Spleen (tissue), 11 donors: ENCODE measurements around the gene ESR2. TPM values are rescaled to one million over a fixed set of nuclear protein-coding genes. Genes with fewer than 3 reads are reported as not detected.

Source experiments
- DNase-seq: peaks from one replicate; pipeline ENCODE4 v3.0.0-alpha.2; 2020
- H3K27ac ChIP-seq, 8 donors: fragments of 200-600 bp; sonication (generic) in 7 of 8; 1 replicate in 4 of 8; 2 replicates in 4 of 8; pipeline versions ENCODE4 v1.5.0 to v1.8.0; 2016 to 2021; ENCODE audit warnings: inconsistent platforms in 4 of 8, mild to moderate bottlenecking in 4 of 8, moderate library complexity in 1 of 8
- H3K27me3 ChIP-seq, 7 donors: fragments of 200-600 bp; sonication (generic) in 6 of 7; replicated peaks in 1 of 7; 1 replicate in 4 of 7; 2 replicates in 3 of 7; pipeline versions ENCODE4 v1.5.0 to v1.8.0; 2016 to 2021; ENCODE audit warnings: inconsistent platforms in 3 of 7, mild to moderate bottlenecking in 1 of 7
- H3K36me3 ChIP-seq, 6 donors: fragments of 200-600 bp; sonication (generic) in 5 of 6; 1 replicate in 4 of 6; 2 replicates in 2 of 6; pipeline versions ENCODE4 v1.5.0 to v1.8.0; 2016 to 2021; ENCODE audit warnings: inconsistent platforms in 2 of 6
- H3K4me1 ChIP-seq, 6 donors: fragments of 200-600 bp; sonication (generic) in 5 of 6; 1 replicate in 3 of 6; 2 replicates in 3 of 6; pipeline versions ENCODE4 v1.5.0 to v1.8.0; 2016 to 2021; ENCODE audit warnings: inconsistent platforms in 3 of 6
- H3K4me3 ChIP-seq, 8 donors: fragments of 200-600 bp; sonication (generic) in 7 of 8; 1 replicate in 4 of 8; 2 replicates in 4 of 8; pipeline versions ENCODE4 v1.5.0 to v1.8.0; 2016 to 2021; ENCODE audit warnings: inconsistent platforms in 4 of 8, mild to moderate bottlenecking in 4 of 8, moderate library complexity in 2 of 8
- H3K9me3 ChIP-seq, 8 donors: fragments of 200-600 bp; sonication (generic) in 7 of 8; 1 replicate in 4 of 8; 2 replicates in 4 of 8; pipeline versions ENCODE4 v1.5.0 to v1.8.0; 2016 to 2021; ENCODE audit warnings: inconsistent platforms in 4 of 8
- CTCF ChIP-seq, 11 experiments: fragments of 200-600 bp in 7 of 11; fragments of 450-650 bp in 4 of 11; sonication (generic) in 4 of 11; IDR thresholded peaks in 8 of 11; conservative IDR thresholded peaks in 3 of 11; 1 replicate in 7 of 11; 2 replicates in 4 of 11; pipeline versions ENCODE4 v1.4.0 to v1.8.0; 2016 to 2021; ENCODE audit warnings: antibody characterized with exemption in 11 of 11, inconsistent platforms in 4 of 11, mild to moderate bottlenecking in 1 of 11
- POLR2A ChIP-seq, 3 donors: fragments of 450-650 bp; IDR thresholded peaks; one replicate each; pipeline ENCODE4 v1.5.1; 2017; ENCODE audit warnings: antibody characterized with exemption in 3 of 3, mild to moderate bottlenecking in 1 of 3
- POLR2AphosphoS5 ChIP-seq, 3 donors: sonication (generic); formaldehyde crosslinking; IDR thresholded peaks; one replicate each; pipeline ENCODE4 v1.5.1; 2017; ENCODE audit warnings: antibody characterized with exemption in 3 of 3
- WGBS, 5 donors: extraction: QIAGEN DNeasy Blood & Tissue Kit in 3 of 5; methylation state at CpG; one replicate each; pipeline versions ENCODE4 v1.1.5 to v1.1.7; 2013 to 2018; 5-methylcytosine and 5-hydroxymethylcytosine counted together
- intact Hi-C: fragments of 100-400 bp; cut with DNase I; formaldehyde crosslinking; loops from one replicate; pipeline ENCODE4 v1.15.0; 2023; ENCODE audit warnings: low total_unique reads
- polyA plus RNA-seq, 3 donors: library from polyadenylated mRNA; stranded (reverse); fragments of 200-250 nt; gene quantifications; one replicate each; pipeline ENCODE4 v1.2.1, GENCODE V29; 2013
- total RNA-seq, 7 donors: library from RNA; depleted of rRNA in 3 of 7; stranded (reverse); fragments of >200 nt in 3 of 7; fragmentation: NEBNext Ultra II Directional in 4 of 7; extraction: Animal tissue kit (Norgen Biotek cat#: 25700) in 4 of 7; gene quantifications; one replicate each; pipeline versions ENCODE4 v1.1.0 to v1.2.1, GENCODE V29; 2016 to 2021
- donor health status: healthy with polysubstance abuse.
- donor health status: DM: no; HTN: no; CAD: no; lungs with moderate emphysema.
- donor health status: DM: no; HTN: no; CAD: no.
- donor health status: Bipolar disorder and iron deficiency.
- donor health status: healthy.
- donor health status: DM: no; HTN: no; CAD: no.
- donor health status: DM: yes; HTN: yes; CAD: no.

Gene ESR2
- total and polyA plus RNA-seq, 10 donors = 0.93 to 9.0 (median 3.8) TPM

DNA sequence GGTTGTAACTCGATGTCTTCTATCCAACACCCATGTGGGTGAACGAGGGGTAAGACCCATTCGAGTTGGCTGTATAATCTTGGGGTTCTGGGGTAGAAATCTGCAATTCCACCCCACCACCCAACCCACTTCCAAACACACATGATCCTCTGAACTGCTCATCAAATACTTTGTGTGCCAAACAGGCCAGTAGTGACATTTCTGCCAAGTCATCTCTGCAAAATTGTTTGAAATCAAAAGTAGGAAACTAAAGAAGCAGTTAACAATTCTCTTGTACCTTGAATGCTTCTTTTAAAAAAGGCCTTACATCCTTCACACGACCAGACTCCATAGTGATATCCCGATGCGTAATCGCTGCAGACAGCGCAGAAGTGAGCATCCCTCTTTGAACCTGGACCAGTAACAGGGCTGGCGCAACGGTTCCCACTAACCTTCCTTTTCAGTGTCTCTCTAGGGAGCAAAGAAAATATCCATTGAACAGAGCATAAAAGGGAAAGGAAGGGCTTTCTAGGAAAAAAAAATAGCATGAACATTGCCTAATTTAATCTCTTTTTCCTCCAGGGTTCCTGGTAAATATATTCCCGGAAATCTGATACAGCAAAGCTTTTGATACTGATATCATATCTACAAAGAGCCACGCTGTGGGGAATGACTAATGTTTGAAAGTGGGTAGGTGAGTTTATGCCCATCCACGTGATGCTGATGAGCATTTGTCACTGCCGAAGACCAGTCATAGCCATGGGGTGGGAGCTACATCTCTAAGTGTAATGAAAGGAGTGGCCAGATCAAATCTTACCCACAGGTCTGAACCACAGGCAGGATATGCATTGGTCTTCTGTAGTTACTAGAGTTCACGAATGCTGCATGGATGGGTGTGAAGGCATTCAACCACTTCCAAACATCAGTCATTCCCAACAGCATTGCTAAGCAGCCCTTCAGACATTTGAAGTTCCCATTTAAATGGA lies 14.2 kb downstream of the ESR2 start:
- H3K27ac ChIP-seq = no peak overlapping the region
- peaks cover 0 to 11% (median 2%) of the 10 kb centered on the region in 6 donors for H3K4me1 ChIP-seq
- no peaks in the 10 kb centered on the region for H3K36me3 ChIP-seq
- TF ChIP-seq POLR2A (IDR thresholded peaks at IDR 0.05) (no peak), POLR2AphosphoS5 (IDR thresholded peaks at IDR 0.05) (no peak), CTCF (IDR thresholded peaks at IDR 0.05 in 8 of 11, conservative IDR thresholded peaks at IDR 0.05 in 3 of 11) (no peak)
- H3K27me3 ChIP-seq = no peaks in the 10 kb centered on the region
- intact Hi-C loops = no loop called here
- DNase-seq = no peak
- H3K4me3 ChIP-seq = no peak overlapping the region
- no peaks in the 10 kb centered on the region for H3K9me3 ChIP-seq
- WGBS, 5 donors = 70 to 88% (median 73%) methylated on average over 15 of the region's 15 CpGs

- DNase-seq = no peak
- TF ChIP-seq POLR2A (IDR thresholded peaks at IDR 0.05) = no peak
- no peak for TF ChIP-seq CTCF (IDR thresholded peaks at IDR 0.05 in 8 of 11, conservative IDR thresholded peaks at IDR 0.05 in 3 of 11)
- no peak for TF ChIP-seq POLR2AphosphoS5 (IDR thresholded peaks at IDR 0.05)
Observed at GRCh38 chr14:64278458-64278857, 15.7 kb downstream of the ESR2 start.

DNA sequence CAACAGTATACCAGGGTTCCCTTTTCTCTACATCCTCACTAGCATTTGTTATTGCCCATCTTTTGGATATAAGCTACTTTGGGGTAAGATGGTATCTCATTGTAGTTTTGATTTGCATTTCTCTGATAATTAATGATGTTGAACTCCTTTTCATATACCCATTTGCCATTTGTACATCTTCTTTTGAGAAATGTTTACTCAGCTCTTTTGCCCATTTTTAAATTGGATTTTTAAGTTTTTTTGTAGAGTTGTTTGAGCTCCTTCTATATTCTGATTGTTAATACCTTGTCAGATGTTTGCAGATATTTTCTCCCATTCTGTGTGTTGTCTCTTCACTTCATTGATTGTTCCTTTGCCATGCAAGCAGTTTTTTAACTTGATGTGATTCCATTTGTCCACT lies 22.2 kb downstream of the ESR2 start:
- no peaks in the 10 kb centered on the region for H3K36me3 ChIP-seq
- intact Hi-C loops = no loop called here
- DNase-seq = no peak
- H3K4me1 ChIP-seq = no peaks in the 10 kb centered on the region
- no peaks in the 10 kb centered on the region for H3K27me3 ChIP-seq
- no peak for TF ChIP-seq POLR2A (IDR thresholded peaks at IDR 0.05)
- no peak for TF ChIP-seq POLR2AphosphoS5 (IDR thresholded peaks at IDR 0.05)
- TF ChIP-seq CTCF (IDR thresholded peaks at IDR 0.05 in 8 of 11, conservative IDR thresholded peaks at IDR 0.05 in 3 of 11) = no peak
- H3K27ac ChIP-seq = no peak overlapping the region
- H3K4me3 ChIP-seq = no peak overlapping the region
- H3K9me3 ChIP-seq = no peaks in the 10 kb centered on the region

More at GRCh38 chr14:64278458-64278857, 15.7 kb downstream of the ESR2 start:
- Histone ChIP-seq H3K36me3 (no peaks in the 10 kb centered on the region), H3K4me3 (no peak overlapping the region), H3K27me3 (no peaks in the 10 kb centered on the region), H3K9me3 (no peaks in the 10 kb centered on the region), H3K27ac (no peak overlapping the region), H3K4me1 (peaks cover 0 to 11% (median 2%) of the 10 kb centered on the region in 6 donors)
- intact Hi-C loops = no loop called here
- WGBS, 5 donors = 76 to 91% (median 84%) methylated on average over 2 of the region's 2 CpGs

DNA sequence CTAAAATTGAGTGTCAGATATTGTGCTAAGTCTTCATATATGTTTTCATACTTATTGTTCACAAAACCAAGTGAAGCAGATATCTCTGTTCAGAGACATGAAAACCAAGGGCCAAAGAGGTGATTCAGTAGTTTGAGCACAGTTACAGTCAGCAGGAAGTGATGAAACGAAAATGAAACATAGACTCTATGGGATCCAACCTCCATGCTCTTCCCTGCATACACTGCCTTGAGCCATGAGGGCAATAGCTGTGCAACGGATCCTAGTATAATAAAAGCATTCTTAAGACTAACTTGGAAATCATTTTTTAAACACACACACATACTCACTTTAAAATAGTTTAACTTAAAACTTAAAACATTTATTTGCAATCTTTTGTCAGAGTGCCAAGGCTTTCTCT lies 27.9 kb downstream of the ESR2 start:
- no peaks in the 10 kb centered on the region for H3K36me3 ChIP-seq
- H3K9me3 ChIP-seq = no peaks in the 10 kb centered on the region
- H3K27me3 ChIP-seq = no peaks in the 10 kb centered on the region
- H3K27ac ChIP-seq = no peak overlapping the region
- intact Hi-C loops = no loop called here
- H3K4me1 ChIP-seq = peaks cover 0 to 8% (median 0%) of the 10 kb centered on the region in 6 donors
- WGBS, 5 donors = 52 to 65% (median 53%) methylated on average over 2 of the region's 2 CpGs
- DNase-seq = no peak
- TF ChIP-seq CTCF (IDR thresholded peaks at IDR 0.05 in 8 of 11, conservative IDR thresholded peaks at IDR 0.05 in 3 of 11) (no peak), POLR2A (IDR thresholded peaks at IDR 0.05) (no peak), POLR2AphosphoS5 (IDR thresholded peaks at IDR 0.05) (no peak)
- no peak overlapping the region for H3K4me3 ChIP-seq
